Neural cell (in vitro differentiated cells): ENCODE results near the gene ADAMTS2.

ENCODE experiments used
- EP300 ChIP-seq: fragments of 450-650 bp; conservative IDR thresholded peaks from 2 replicates; pipeline ENCODE4 v1.6.1; 2014; ENCODE audit warnings: antibody characterized with exemption, mild to moderate bottlenecking, moderate library complexity; ENCODE audit not compliant: poor library complexity, severe bottlenecking
- EZH2 ChIP-seq: fragments of 200-600, 300-800 bp; shearing (Covaris generic), sonication (generic); IDR thresholded peaks from 2 replicates; pipeline ENCODE4 v1.6.1; 2014; ENCODE audit warnings: antibody characterized with exemption, low read length, borderline replicate concordance, mild to moderate bottlenecking; ENCODE audit not compliant: insufficient read depth, poor library complexity, severe bottlenecking
- MXI1 ChIP-seq: fragments of 450-650 bp; conservative IDR thresholded peaks from 2 replicates; pipeline ENCODE4 v1.6.1; 2014; ENCODE audit warnings: antibody characterized with exemption, mild to moderate bottlenecking; ENCODE audit not compliant: poor library complexity, severe bottlenecking
- RAD21 ChIP-seq: fragments of 450-650 bp; conservative IDR thresholded peaks from 2 replicates; pipeline ENCODE4 v1.6.1; 2014; ENCODE audit warnings: antibody characterized with exemption, mild to moderate bottlenecking, moderate library complexity
- TF ChIP-seq, protein P1 (sequence below): fragments of 450-650 bp; IDR thresholded peaks from 2 replicates; pipeline ENCODE4 v1.5.1; 2014; ENCODE audit warnings: antibody characterized with exemption, mild to moderate bottlenecking, moderate library complexity; ENCODE audit not compliant: poor library complexity, severe bottlenecking
- TF ChIP-seq, protein P2 (sequence below): IDR thresholded peaks from 2 replicates; pipeline ENCODE4 v1.6.1; 2012; ENCODE audit warnings: borderline replicate concordance

DNA sequence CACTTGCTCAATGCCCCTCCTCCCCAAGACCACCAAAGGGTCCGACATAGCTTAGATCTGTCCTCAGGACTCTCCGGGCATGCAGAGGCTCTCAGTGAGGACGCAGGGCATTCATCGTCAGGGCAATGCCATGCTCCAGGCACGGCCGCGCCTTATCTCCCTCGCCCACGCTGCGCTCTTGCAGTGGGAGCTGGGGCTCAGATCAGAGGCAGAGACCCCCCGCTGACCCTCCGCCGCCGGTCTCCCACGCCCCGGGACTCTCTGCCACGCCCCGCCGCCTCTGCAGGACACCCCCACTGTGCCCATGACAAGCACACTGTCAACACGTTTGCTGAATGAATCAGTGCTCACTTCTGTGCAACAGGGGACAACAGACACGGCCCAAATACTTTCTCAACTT is 140.7 kb downstream of the ADAMTS2 start:
- TF ChIP-seq, protein P1, sequence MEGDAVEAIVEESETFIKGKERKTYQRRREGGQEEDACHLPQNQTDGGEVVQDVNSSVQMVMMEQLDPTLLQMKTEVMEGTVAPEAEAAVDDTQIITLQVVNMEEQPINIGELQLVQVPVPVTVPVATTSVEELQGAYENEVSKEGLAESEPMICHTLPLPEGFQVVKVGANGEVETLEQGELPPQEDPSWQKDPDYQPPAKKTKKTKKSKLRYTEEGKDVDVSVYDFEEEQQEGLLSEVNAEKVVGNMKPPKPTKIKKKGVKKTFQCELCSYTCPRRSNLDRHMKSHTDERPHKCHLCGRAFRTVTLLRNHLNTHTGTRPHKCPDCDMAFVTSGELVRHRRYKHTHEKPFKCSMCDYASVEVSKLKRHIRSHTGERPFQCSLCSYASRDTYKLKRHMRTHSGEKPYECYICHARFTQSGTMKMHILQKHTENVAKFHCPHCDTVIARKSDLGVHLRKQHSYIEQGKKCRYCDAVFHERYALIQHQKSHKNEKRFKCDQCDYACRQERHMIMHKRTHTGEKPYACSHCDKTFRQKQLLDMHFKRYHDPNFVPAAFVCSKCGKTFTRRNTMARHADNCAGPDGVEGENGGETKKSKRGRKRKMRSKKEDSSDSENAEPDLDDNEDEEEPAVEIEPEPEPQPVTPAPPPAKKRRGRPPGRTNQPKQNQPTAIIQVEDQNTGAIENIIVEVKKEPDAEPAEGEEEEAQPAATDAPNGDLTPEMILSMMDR, result no peak
- TF ChIP-seq MXI1, result no peak
- TF ChIP-seq, protein P2, sequence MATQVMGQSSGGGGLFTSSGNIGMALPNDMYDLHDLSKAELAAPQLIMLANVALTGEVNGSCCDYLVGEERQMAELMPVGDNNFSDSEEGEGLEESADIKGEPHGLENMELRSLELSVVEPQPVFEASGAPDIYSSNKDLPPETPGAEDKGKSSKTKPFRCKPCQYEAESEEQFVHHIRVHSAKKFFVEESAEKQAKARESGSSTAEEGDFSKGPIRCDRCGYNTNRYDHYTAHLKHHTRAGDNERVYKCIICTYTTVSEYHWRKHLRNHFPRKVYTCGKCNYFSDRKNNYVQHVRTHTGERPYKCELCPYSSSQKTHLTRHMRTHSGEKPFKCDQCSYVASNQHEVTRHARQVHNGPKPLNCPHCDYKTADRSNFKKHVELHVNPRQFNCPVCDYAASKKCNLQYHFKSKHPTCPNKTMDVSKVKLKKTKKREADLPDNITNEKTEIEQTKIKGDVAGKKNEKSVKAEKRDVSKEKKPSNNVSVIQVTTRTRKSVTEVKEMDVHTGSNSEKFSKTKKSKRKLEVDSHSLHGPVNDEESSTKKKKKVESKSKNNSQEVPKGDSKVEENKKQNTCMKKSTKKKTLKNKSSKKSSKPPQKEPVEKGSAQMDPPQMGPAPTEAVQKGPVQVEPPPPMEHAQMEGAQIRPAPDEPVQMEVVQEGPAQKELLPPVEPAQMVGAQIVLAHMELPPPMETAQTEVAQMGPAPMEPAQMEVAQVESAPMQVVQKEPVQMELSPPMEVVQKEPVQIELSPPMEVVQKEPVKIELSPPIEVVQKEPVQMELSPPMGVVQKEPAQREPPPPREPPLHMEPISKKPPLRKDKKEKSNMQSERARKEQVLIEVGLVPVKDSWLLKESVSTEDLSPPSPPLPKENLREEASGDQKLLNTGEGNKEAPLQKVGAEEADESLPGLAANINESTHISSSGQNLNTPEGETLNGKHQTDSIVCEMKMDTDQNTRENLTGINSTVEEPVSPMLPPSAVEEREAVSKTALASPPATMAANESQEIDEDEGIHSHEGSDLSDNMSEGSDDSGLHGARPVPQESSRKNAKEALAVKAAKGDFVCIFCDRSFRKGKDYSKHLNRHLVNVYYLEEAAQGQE, result no peak
- no peak for TF ChIP-seq EZH2
- no peak for TF ChIP-seq EP300
- no peak for TF ChIP-seq RAD21
